Neural cell (in vitro differentiated cells): ENCODE data around the gene FRG2B.
"Not testable (repeated sequence)": the region's sequence is repeated elsewhere in the genome, so short reads cannot be mapped to it uniquely, and the experiment has no call there.

Source experiments
- EP300 ChIP-seq: fragments of 450-650 bp; conservative IDR thresholded peaks from 2 replicates; pipeline ENCODE4 v1.6.1; 2014; ENCODE audit warnings: antibody characterized with exemption, mild to moderate bottlenecking, moderate library complexity; ENCODE audit not compliant: poor library complexity, severe bottlenecking
- RAD21 ChIP-seq: fragments of 450-650 bp; conservative IDR thresholded peaks from 2 replicates; pipeline ENCODE4 v1.6.1; 2014; ENCODE audit warnings: antibody characterized with exemption, mild to moderate bottlenecking, moderate library complexity
- REST ChIP-seq: IDR thresholded peaks from 2 replicates; pipeline ENCODE4 v1.6.1; 2012; ENCODE audit warnings: borderline replicate concordance
- SMC3 ChIP-seq: fragments of 450-650 bp; conservative IDR thresholded peaks from 2 replicates; pipeline ENCODE4 v1.6.1; 2014; ENCODE audit warnings: antibody characterized with exemption, mild to moderate bottlenecking, moderate library complexity; ENCODE audit not compliant: poor library complexity
- TAF1 ChIP-seq: IDR thresholded peaks from 2 replicates; pipeline ENCODE4 v1.6.1; 2012; ENCODE audit warnings: low read depth
- TF ChIP-seq, protein P1 (sequence below): fragments of 450-650 bp; IDR thresholded peaks from 2 replicates; pipeline ENCODE4 v1.5.1; 2014; ENCODE audit warnings: antibody characterized with exemption, mild to moderate bottlenecking, moderate library complexity; ENCODE audit not compliant: poor library complexity, severe bottlenecking

- TF ChIP-seq, protein P1, sequence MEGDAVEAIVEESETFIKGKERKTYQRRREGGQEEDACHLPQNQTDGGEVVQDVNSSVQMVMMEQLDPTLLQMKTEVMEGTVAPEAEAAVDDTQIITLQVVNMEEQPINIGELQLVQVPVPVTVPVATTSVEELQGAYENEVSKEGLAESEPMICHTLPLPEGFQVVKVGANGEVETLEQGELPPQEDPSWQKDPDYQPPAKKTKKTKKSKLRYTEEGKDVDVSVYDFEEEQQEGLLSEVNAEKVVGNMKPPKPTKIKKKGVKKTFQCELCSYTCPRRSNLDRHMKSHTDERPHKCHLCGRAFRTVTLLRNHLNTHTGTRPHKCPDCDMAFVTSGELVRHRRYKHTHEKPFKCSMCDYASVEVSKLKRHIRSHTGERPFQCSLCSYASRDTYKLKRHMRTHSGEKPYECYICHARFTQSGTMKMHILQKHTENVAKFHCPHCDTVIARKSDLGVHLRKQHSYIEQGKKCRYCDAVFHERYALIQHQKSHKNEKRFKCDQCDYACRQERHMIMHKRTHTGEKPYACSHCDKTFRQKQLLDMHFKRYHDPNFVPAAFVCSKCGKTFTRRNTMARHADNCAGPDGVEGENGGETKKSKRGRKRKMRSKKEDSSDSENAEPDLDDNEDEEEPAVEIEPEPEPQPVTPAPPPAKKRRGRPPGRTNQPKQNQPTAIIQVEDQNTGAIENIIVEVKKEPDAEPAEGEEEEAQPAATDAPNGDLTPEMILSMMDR: not testable (repeated sequence)
- TF ChIP-seq SMC3, EP300, TAF1, RAD21, REST: not testable (repeated sequence)
Observed at GRCh38 chr10:133622544-133622943, 4.1 kb downstream of the FRG2B start.
